GM21526 (cell line): ENCODE results near the gene RPN1.
"Not testable (repeated sequence)": the region's sequence is repeated elsewhere in the genome, so short reads cannot be mapped to it uniquely, and the experiment has no call there.

ENCODE experiments used
- ATAC-seq: cut with Tn5 transposase; IDR thresholded peaks from one replicate; pipeline ENCODE4 v1.9.1; 2021; ENCODE audit warnings: moderate library complexity; ENCODE audit not compliant: unreplicated experiment, low FRiP score

Gene RPN1

DNA sequence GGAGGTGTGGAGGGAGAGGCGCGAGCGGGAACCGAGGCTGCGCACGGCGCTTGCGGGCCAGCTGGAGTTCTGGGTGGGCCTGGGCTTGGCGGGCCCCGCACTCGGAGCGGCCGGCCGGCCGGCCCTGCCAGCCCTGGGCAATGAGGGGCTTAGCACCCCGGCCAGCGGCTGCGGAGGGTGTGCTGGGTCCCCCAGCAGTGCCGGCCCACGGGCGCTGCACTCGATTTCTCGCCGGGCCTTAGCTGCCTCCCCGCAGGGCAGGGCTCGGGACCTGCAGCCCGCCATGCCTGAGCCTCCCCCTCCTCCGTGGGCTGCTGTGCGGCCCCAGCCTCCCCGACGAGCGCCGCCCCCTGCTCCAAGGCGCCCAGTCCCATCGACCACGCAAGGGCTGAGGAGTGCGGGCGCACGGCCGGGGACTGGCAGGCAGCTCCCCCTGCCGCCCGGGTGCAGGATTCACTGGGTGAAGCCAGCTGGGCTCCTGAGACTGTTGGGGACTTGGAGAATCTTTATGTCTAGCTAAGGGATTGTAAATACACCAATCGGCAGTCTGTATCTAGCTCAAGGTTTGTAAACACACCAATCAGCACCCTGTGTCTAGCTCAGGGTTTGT is 2.9 kb upstream of the RPN1 start:
- not testable (repeated sequence) for ATAC-seq

DNA sequence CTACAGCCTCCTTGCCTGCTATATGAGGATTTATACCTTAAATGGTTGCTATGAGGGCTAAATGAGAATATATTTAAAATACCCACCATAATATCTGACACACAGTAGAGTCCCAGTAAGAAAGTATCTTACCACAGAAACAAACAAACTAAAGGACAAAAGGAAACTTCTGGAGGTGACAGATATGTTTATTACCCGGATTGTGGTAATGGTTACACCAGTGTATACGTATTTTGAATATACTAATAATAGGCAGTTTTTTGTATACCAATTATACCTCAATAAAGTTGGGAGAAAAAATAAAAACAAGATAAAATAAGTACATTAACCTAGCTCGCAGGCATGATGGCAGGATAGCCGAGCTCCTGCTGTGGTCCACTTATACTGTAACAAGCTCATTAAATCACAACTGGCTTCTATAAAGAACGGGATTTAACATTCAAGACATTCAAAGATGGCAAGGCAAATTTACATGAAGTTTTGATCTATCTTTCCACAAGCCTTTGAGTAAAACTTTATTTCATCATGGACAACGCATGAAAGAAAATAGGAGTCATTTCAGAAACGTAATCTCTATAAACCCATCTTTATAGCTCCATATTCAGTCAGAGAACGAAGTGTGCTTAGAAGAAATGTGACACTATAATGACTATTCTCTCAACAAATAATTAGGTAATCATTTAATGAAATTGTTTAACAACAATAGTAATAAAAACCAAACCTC is 1.5 kb downstream of the RPN1 start:
- ATAC-seq, result no peak

DNA sequence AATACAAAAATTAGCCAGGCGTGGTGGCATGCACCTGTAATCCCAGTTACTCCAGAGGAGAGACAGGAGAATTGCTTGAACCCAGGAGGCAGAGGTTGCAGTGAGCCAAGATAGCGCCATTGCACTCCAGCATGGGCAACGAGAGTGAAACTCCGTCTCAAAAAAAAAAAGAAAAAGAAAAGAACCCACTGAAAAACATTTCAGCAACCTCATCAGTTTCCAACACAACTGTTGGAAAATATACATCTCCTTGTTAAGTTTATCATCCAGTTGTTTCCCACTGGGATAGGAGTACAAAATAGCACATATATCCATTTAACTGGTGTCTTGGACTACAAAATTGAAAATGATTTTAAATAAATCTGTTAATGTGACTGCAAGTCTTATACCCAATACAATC is 2.2 kb downstream of the RPN1 start:
- no peak for ATAC-seq

DNA sequence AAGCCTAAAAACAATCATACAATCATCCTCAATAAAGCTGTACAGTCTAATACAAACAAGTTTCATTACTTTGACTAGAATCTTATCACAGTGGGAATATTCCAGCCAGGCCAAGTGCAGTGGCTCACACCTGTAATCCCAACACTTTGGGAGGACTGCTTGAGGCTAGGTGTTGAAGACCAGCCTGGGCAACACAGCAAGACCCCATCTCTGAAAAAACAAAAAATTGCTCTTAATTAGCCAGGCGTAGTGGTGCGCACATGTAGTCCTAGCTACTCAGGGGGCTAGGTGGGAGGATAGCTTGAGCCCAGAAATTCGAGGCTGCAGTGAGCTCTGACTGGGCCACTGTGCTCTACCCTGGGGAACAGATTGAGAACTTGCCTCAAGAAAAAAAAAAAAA is 3.3 kb downstream of the RPN1 start:
- ATAC-seq, result no peak

DNA sequence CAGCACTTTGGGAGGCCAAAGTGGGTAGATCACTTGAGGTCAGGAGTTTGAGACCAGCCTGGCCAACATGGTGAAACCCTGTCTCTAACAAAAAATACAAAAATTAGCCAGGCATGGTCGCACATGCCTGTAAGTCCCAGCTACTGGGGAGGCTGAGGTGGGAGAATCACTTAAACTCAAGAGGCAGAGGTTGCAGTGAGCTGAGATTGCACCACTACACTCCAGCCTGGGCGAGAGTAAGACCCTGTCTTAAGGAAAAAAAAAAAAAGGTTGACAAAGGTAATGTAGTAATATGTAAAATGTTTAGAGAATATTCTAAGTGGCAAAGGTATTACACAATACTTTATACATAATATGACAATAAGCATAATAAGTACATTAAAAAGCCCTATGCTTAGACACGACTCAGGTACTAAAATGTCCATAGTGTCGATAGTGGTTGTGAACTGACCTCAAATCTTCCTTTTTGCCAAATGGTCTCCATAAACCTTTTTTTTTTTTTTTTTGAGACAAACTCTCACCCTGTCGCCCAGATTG is 16.5 kb downstream of the RPN1 start:
- ATAC-seq, result no peak

DNA sequence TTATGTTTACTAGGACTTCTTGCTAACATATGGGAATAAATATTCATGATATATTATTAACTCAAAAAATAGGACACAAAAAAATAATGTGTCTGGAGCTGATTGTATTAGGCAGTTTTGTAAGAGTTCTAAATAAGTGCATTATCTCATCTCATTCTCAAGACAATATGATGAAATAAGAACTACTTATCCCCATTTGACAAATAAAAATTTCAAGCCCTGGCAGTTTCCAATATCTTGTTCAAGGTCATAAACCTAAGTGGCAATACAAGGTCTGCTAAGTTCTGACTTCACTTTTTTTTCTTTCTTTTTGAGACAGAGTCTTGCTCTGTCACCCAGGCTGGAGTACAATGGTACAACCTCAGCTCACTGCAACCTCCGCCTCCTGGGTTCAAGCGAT is 18.3 kb downstream of the RPN1 start:
- ATAC-seq, result no peak

DNA sequence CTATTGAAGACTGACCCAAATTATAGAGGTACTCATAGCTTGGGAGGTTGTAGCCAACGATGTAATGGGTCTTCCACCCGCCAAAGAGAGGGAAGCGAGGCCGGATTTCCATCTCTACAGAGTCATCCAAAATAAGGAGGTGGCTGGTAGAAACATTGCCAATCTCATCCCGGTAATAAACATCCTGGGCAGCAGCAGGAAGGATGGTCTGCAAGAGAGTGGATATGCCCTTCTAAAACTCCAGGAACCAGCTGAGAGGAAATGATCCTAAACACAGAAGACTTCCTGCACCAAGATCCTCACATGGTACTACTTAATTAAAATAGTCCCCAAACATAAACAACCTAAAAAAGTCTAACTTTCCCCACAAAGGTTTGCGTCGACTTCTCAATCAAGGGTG is 20.7 kb downstream of the RPN1 start:
- ATAC-seq, result no peak

DNA sequence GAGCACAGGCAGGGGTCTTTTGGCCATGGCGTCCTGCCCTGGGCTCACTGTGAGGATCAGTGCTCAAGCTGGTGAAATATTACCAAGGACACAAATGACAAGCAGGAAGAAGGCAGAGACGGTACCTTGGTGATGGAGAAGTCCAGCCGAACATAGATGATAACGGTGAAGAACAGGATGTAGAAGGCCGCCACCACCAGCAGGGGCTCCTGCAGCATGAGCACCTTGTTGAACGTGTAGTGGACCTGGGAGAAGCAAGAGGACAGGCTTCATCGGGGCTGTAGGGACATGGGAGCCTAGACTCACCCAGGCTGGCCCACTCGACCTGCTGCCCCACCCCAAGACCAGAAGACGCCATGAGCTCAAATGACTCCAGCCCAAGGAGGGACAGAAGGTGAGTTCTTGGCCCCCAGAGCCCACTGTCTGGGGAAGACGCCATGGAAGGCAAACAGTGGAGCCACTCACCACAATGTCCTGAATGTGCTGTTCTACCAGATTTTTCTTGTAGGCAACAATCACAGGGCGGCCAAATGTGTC is 25.1 kb downstream of the RPN1 start:
- no peak for ATAC-seq

DNA sequence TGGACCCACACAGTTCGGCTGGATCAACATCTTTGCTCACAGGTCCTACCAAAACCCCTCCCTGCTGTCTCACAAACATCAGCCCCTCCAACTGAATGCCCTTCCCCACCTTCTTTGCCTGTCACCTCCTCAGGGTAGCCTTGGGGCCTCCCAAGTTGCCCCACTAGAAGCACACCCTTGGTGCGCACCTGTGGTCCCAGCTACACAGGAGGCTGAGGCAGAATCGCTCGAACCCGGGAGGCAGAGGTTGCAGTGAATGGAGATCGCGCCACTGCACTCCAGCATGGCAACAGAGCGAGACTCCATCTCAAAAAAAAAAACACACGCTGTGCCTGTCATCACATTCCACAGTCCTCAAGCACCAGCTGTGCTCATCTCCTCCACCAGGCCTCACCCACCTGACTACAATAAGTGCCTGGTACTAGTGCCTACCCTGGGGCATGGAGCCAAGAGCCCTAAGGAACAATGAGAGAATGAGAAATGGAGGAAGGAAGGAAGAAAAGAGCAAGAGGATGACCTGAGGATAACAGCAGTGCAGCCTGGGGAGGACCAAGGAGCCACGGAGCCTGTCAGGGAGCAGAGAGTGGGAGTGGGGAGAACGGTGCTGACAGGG is 26.0 kb downstream of the RPN1 start:
- ATAC-seq, result no peak

DNA sequence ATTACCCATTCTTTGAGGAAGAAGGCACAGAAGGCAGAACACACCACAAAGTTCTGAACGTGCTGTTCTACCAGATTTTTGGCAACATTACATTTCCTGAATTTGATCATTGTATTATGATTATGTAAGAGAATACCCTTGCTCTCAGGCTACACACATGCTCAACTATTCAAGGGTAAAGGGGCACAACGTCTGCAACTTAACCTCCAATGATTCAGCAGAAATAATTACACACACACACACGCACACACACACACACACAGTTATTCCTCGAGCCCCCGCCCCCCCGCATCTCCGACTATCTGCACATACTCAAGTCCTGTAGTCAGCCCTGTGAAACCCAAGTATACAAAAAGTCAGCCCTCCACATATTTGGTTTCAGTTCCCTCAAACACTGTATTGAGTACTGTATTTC is 26.8 kb downstream of the RPN1 start:
- no peak for ATAC-seq

DNA sequence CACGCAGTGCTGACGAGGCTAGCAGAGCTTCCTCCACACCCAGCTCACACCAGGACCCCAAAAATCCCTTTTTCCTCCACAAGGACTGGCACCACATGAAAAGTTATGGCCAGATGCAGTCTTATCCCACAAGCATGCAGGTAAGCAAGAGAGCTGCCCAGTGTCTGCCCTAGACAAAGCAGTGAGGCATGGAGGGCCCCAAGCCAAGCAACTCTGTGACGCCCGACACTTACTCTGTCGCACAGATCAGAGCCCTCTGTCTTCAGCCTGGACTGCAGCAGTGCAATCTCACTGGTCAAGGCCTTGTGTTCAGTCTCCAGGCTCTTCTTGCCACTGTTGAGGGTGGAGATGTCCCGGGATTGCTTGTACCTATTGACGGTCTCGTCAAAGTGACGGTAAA is 28.7 kb downstream of the RPN1 start:
- no peak for ATAC-seq

DNA sequence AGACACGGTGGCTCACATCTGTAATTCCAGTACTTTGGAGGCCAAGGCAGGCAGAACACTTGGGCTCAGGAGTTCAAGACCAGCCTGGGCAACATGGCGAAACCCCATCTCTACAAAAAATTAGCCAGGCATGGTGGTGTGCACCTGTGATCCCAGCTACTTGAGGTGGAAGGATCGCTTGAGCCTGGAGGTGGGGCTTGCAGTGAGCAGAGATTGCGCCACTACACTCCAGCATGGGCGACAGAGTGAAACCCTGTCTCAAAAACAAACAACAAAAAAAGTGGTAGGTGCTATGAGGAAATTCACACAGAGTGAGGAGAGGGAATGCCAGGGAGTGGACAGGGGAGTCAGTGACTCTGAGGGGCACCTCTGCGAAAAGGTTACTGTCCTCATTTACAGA is 29.4 kb downstream of the RPN1 start:
- no peak for ATAC-seq

DNA sequence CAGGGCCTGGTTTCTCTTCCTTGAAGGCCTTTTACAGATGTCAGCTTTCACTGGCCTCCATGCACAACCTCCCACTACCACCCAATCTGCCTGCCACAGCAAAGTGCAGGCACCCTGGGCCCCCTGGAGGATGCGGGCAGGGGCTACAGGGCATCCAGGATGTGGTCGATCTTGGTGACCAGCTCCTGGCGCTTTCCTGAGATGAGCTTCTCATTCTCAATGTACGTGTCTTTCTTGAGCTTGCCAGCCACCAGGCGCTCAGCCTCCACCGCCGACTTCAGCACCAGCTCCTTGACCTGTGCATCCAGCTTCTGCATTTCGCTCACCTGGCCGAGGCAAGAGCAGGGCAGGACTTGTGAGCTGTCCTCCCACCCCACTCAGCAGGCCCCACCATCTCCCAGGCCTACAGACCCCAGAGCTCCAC is 30.3 kb downstream of the RPN1 start:
- no peak for ATAC-seq

DNA sequence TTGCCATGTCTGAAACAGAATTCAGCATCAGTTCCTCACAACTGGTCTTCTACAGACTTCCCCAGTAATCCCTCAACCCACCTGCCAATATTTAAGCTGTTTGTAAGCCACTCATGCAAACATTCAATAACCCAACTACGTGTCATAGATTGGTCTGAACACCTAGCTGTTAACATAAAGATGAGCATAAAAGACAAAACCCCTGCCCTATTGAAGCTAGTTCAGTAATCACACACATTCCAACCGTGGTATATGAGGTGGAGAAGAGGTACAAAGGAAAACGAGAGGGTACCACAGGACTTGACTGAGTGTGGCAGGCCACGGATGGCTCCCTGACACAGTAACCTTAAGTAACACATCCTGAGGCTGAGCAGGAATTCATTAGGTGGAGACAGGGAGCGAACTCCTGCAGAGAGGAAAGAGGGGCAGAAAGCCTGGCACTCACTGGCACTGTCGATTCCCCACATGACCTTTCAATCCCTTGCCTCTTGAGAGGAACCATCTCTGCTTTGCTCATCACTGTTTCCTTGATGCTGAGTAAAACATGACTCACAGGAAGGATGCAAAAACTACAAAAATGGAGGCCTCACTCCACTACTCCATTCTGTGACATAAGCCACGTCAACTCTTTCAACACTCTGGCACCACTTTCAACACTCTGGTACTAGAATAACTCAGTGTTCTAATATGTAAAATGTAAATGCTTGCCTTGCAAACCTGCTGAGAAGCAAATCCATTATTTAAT is 31.3 kb downstream of the RPN1 start:
- no peak for ATAC-seq

DNA sequence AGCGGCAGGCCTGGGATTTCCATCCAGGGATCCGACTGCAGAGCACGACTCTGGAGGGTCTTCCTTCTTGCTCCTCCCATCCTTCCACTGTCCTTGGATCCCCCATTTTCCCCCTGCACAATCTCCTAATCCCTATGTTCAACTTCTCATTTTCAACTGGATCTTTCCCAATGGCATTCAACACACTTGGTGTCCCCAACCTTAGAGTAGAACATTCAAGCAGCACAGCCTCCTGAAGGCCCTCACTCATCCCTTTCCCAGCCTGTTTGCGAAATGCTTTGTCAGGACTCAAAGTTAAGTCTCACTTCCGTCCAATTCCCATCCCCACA is 32.3 kb downstream of the RPN1 start:
- no peak for ATAC-seq

DNA sequence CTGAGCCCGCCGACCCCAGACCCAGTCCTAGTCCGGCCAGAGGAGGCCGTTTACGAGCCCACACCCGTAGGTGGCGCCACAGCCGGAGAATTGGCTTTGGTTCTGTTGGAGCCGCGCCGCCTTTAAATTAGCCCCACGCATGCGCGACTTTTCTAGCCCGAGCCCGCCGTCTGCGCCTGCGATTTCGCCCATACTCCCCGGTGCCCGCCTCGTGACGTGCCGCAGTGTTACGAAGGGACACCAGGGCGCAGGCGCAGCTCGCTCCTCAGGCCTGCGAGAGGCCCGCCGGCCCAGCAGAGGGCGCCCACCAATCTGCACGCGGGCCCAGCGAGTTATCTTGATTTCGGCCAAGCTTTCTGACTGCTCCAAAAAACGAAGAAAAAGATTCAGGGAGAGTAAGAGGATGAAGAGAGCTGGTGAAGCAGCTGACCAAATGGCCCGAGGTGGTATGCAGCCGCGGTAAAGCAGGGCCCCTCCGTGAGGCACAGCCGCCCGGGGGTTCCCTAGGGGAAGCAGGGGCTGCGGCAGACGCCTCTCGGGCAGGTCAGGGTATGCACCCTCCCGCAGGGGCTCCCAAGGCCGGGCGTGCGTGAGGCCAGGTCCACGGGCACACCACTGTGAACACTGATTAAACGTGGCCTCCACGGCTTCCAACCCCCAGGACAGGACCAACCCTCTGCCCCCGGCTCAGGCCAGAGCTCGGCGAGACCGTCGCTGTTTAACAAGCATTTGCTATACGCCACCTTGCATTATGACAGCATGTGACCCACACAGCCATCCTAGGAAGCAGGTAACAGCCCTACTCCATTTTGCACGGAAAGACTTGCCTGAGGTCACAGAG is 32.8 kb downstream of the RPN1 start:
- peak; percentile 70 for ATAC-seq

DNA sequence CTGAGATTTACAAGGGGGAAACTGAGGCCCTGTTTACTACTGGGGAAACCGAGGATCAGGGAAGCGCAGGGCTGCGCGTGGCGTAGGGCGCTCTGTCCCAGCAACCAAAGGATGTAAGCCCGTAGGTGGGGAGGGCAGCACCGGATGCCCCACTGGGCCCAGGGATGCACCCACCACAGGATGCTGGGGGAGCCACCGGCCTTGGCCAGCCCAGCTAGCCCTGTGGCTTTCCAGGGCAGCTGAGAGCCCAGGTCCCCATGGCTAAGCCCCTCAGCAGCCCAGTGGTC is 33.4 kb downstream of the RPN1 start:
- ATAC-seq, result no peak

DNA sequence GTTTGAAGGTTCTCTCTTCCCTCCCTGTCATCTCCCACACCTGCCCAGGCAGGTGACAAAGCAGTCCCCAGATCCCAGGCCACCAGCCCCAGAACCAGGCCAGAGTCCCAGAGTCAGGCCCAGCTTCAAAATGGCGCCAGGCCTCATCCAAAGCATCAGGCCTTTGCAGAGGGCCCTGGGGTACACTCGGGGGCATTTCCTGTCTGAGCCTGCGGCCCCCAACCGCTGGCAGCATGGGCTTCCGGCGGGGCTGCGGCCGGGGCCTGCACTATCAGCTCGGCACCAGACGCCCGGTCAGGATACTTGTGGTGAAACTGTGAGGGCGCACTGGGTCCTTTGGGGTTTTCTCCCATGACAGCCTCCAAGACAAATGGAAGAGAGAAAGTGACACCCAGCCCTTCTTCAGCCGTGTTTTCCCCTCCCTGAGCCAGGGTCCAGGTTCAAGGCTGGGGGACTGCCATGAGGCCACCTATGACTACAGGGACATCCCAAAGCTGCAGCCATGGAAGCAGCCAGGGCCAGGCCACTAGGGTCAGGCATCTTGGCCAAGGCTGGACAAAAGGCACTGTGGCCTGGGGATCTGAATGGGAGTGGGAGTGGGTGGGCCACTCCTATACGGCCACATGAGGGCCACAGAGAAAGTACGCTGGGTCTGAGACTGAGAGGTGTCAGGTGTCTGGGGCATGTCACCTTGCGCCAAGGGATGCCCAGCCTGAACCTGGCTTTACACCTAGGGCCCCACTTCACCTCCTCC is 33.9 kb downstream of the RPN1 start:
- ATAC-seq, result no peak

DNA sequence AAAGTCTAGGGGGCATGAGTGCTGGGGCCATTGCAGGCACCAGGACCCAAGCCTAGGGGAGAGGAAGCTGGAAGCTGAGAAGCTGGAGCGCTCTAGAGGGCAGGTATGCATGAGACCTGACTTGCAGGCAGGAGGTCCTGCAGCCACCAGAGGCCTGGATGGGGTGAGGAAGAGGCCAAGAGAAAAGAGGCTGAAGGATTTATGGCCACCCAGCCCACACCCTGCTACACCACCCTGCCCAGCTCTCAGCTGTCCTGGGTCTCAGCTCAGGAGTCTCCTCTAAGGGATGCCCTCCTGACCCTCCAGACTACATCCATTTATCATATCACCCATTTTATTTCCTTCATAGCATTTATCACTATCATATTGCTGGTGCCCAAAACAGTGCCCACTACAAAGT is 36.5 kb downstream of the RPN1 start:
- ATAC-seq, result no peak
